Keratinocyte (primary cell): ENCODE measurements around the gene CNN2. TPM values are rescaled to one million over a fixed set of nuclear protein-coding genes. Genes with fewer than 3 reads are reported as not detected.

Experiments used
- DNase-seq: peaks from one replicate; pipeline ENCODE4 v3.0.0-alpha.2; 2011; ENCODE audit warnings: low read depth, missing footprints, low spot score
- FAIRE-seq: peaks from 2 replicates; lab custom pipeline; 2011; peaks lifted over from hg19 to GRCh38; lab: Jason Lieb, UNC
- H2AFZ ChIP-seq: 2 replicates; pipeline ENCODE4 v1.6.0; 2012; ENCODE audit warnings: low read length, control low read depth, inconsistent platforms; ENCODE audit not compliant: control insufficient read depth
- H3K27ac ChIP-seq: 2 replicates; pipeline ENCODE4 v1.5.1; 2011; ENCODE audit warnings: low read length; ENCODE audit not compliant: control insufficient read depth, insufficient read depth
- H3K27me3 ChIP-seq: 3 replicates; pipeline ENCODE4 v1.6.0; 2011; ENCODE audit warnings: low read length; ENCODE audit not compliant: control insufficient read depth, insufficient read depth; ENCODE audit errors: extremely low read depth
- H3K36me3 ChIP-seq, 2 experiments: 2 replicates in 1 of 2; 3 replicates in 1 of 2; pipeline ENCODE4 v1.5.1; 2011; ENCODE audit warnings: low read length in 2 of 2, mild to moderate bottlenecking in 1 of 2; ENCODE audit not compliant: control insufficient read depth in 2 of 2, insufficient read depth in 2 of 2; ENCODE audit errors: extremely low read depth in 1 of 2
- H3K4me1 ChIP-seq: 3 replicates; pipeline ENCODE4 v1.5.1; 2011; ENCODE audit warnings: low read length; ENCODE audit not compliant: control insufficient read depth, insufficient read depth; ENCODE audit errors: extremely low read depth
- H3K4me2 ChIP-seq: 3 replicates; pipeline ENCODE4 v1.6.0; 2011; ENCODE audit warnings: low read depth, low read length; ENCODE audit not compliant: control insufficient read depth, insufficient read depth; ENCODE audit errors: extremely low read depth
- H3K4me3 ChIP-seq, 3 experiments: fragments of 200-600 bp in 1 of 3; sonication (generic) in 1 of 3; 2 replicates in 2 of 3; 3 replicates in 1 of 3; pipeline ENCODE4 v1.5.1; 2011 to 2016; ENCODE audit warnings: low read length in 3 of 3, mild to moderate bottlenecking in 3 of 3, control low read depth in 2 of 3, inconsistent platforms in 1 of 3, low read depth in 1 of 3, mixed read lengths in 1 of 3, mixed run types in 1 of 3, moderate library complexity in 1 of 3; ENCODE audit not compliant: control insufficient read depth in 2 of 3, insufficient read depth in 2 of 3; ENCODE audit errors: extremely low read depth in 1 of 3
- H3K79me2 ChIP-seq: 2 replicates; pipeline ENCODE4 v1.6.0; 2012; ENCODE audit warnings: low read length; ENCODE audit not compliant: control insufficient read depth, insufficient read depth
- H3K9ac ChIP-seq: 3 replicates; pipeline ENCODE4 v1.6.0; 2011; ENCODE audit warnings: low read length; ENCODE audit not compliant: control insufficient read depth, insufficient read depth; ENCODE audit errors: extremely low read depth
- H3K9me1 ChIP-seq: 3 replicates; pipeline ENCODE4 v1.6.0; 2011; ENCODE audit warnings: low read length; ENCODE audit not compliant: control insufficient read depth, insufficient read depth; ENCODE audit errors: extremely low read depth
- H3K9me3 ChIP-seq: 2 replicates; pipeline ENCODE4 v1.5.1; 2012; ENCODE audit warnings: low read depth, low read length; ENCODE audit not compliant: control insufficient read depth
- H4K20me1 ChIP-seq: 3 replicates; pipeline ENCODE4 v1.6.0; 2011; ENCODE audit warnings: low read length; ENCODE audit not compliant: control insufficient read depth, insufficient read depth; ENCODE audit errors: extremely low read depth
- CTCF ChIP-seq, 3 experiments: IDR thresholded peaks in 1 of 3; conservative IDR thresholded peaks in 1 of 3; optimal IDR thresholded peaks in 1 of 3; 2 replicates in 2 of 3; 3 replicates in 1 of 3; pipeline versions ENCODE3 to v1.5.1; 2011; ENCODE audit warnings: low read length in 3 of 3, mild to moderate bottlenecking in 3 of 3, moderate library complexity in 2 of 3, control low read depth in 1 of 3, inconsistent platforms in 1 of 3; ENCODE audit not compliant: insufficient read depth in 2 of 3; ENCODE audit errors: extremely low read depth in 1 of 3
- EZH2 ChIP-seq: IDR thresholded peaks from one replicate; pipeline ENCODE4 v1.6.1; 2012; ENCODE audit warnings: inconsistent platforms, mild to moderate bottlenecking, low read length, moderate library complexity
- dilution Hi-C: fragments of 300-500 bp; cut with MboI; formaldehyde crosslinking; loops from one replicate; pipeline ENCODE4 v1.7.0; 2020; ENCODE audit warnings: low sequenced_read_pairs; ENCODE audit not compliant: extremely low pct_ligation_motif_present
- polyA plus RNA-seq, 5 experiments: library from polyadenylated mRNA; depleted of rRNA in 3 of 5; stranded (reverse) in 3 of 5; stranded (forward) in 1 of 5; unstranded in 1 of 5; fragments of >200 nt; gene quantifications; 1 replicate in 1 of 5; 2 replicates in 3 of 5; 3 replicates in 1 of 5; pipeline versions ENCODE4 v1.2.1 to v1.2.3, GENCODE V29; 2011 to 2012; ENCODE audit warnings: missing spikeins in 2 of 5, low read depth in 1 of 5, low replicate concordance in 1 of 5

The CNN2 gene
- polyA plus RNA-seq, 1 donor (not counting 4 experiments of a cell fraction or from before 2014, with no cell fraction given): 136 TPM

GRCh38 chr19:1046836-1047695 lies 20.7 kb downstream of the CNN2 start:
- TF ChIP-seq EZH2 (no peak), CTCF (optimal IDR thresholded peaks at IDR 0.05 in 1 of 3, IDR thresholded peaks at IDR 0.05 in 1 of 3, conservative IDR thresholded peaks at IDR 0.05 in 1 of 3; ENCODE audit: extremely low read depth in 1 of 3, insufficient read depth in 2 of 3, low read length in 3 of 3) (no peak)
- Histone ChIP-seq H3K9me3 (no peaks in the 10 kb centered on the region), H4K20me1 (no peaks in the 10 kb centered on the region), H3K27ac (no peak overlapping the region), H3K9ac (no peak overlapping the region), H3K4me1 (peaks cover 11% of the 10 kb centered on the region), H3K4me2 (no peak overlapping the region), H3K4me3 (no peak overlapping the region), H2AFZ (no peak overlapping the region), H3K79me2 (no peaks in the 10 kb centered on the region), H3K9me1 (no peaks in the 10 kb centered on the region), H3K27me3 (no peaks in the 10 kb centered on the region), H3K36me3 (peaks cover 0 to 9% of the 10 kb centered on the region in 2 experiments)
- no peak for DNase-seq
- FAIRE-seq: no peak
- dilution Hi-C loops: no loop called here

GRCh38 chr19:1047696-1048147 lies 21.3 kb downstream of the CNN2 start:
- Histone ChIP-seq H3K4me1 (peaks cover 5% of the 10 kb centered on the region), H3K9ac (no peak overlapping the region), H4K20me1 (no peaks in the 10 kb centered on the region), H3K36me3 (peaks cover 0 to 9% of the 10 kb centered on the region in 2 experiments), H3K27me3 (no peaks in the 10 kb centered on the region), H2AFZ (no peak overlapping the region), H3K9me3 (no peaks in the 10 kb centered on the region), H3K9me1 (no peaks in the 10 kb centered on the region), H3K79me2 (no peaks in the 10 kb centered on the region), H3K4me3 (no peak overlapping the region), H3K27ac (no peak overlapping the region), H3K4me2 (no peak overlapping the region)
- dilution Hi-C loops: no loop called here
- DNase-seq: no peak
- FAIRE-seq: no peak
- no peak for TF ChIP-seq EZH2
- no peak for TF ChIP-seq CTCF (optimal IDR thresholded peaks at IDR 0.05 in 1 of 3, IDR thresholded peaks at IDR 0.05 in 1 of 3, conservative IDR thresholded peaks at IDR 0.05 in 1 of 3; ENCODE audit: extremely low read depth in 1 of 3, insufficient read depth in 2 of 3, low read length in 3 of 3)
